Measurements from ENCODE around the gene TUBA1C.

DNA sequence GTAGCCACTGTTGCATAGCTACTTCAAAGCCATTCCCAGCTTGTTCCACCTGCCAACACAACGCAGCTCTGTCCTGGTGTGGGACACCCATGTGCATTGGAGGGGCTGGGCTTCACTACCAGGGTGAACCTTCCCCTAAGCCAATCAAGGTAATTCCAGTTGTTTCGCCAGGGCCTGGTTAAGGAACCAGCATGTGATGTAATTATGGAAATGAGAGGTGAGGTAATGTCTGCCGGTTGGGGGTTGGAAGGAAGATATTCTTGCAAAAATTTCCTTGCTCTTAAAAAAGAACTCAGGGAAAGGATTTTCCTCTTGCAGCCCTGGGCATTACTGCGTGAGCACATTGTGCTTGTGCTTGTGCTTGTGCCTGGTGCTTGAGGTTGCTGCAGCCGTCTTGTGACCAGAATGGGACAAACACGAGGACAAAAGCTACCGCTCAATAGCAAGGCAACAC, 14.9 kb downstream of the TUBA1C start:
- TF ChIP-seq POLR2A (IDR thresholded peaks at IDR 0.05; ENCODE audit: low read depth): no peak
- TF ChIP-seq, protein P1, sequence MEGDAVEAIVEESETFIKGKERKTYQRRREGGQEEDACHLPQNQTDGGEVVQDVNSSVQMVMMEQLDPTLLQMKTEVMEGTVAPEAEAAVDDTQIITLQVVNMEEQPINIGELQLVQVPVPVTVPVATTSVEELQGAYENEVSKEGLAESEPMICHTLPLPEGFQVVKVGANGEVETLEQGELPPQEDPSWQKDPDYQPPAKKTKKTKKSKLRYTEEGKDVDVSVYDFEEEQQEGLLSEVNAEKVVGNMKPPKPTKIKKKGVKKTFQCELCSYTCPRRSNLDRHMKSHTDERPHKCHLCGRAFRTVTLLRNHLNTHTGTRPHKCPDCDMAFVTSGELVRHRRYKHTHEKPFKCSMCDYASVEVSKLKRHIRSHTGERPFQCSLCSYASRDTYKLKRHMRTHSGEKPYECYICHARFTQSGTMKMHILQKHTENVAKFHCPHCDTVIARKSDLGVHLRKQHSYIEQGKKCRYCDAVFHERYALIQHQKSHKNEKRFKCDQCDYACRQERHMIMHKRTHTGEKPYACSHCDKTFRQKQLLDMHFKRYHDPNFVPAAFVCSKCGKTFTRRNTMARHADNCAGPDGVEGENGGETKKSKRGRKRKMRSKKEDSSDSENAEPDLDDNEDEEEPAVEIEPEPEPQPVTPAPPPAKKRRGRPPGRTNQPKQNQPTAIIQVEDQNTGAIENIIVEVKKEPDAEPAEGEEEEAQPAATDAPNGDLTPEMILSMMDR (IDR thresholded peaks at IDR 0.05): no peak
